Hindlimb muscle (tissue), 1 donor: ENCODE measurements around the gene PCBP3. TPM values are rescaled to one million over a fixed set of nuclear protein-coding genes. Genes with fewer than 3 reads are reported as not detected.
"Not testable (repeated sequence)": the region's sequence is repeated elsewhere in the genome, so short reads cannot be mapped to it uniquely, and the experiment has no call there.

ENCODE experiments used
- DNase-seq: peaks from one replicate; pipeline ENCODE4 v3.0.0-alpha.2; 2013
- polyA plus RNA-seq: library from polyadenylated mRNA; unstranded; fragments of 120-200 nt; gene quantifications from one replicate; pipeline ENCODE4 v1.2.1, GENCODE V29; 2013; ENCODE audit not compliant: insufficient read length

PCBP3 gene
- polyA plus RNA-seq, 1 donor, result 0.81 TPM

- no peak for DNase-seq
Observed at GRCh38 chr21:45811136-45811535, 167.6 kb downstream of the PCBP3 start.

- DNase-seq, result not testable (repeated sequence)
Observed at GRCh38 chr21:45814210-45814940, 170.8 kb downstream of the PCBP3 start.

DNA sequence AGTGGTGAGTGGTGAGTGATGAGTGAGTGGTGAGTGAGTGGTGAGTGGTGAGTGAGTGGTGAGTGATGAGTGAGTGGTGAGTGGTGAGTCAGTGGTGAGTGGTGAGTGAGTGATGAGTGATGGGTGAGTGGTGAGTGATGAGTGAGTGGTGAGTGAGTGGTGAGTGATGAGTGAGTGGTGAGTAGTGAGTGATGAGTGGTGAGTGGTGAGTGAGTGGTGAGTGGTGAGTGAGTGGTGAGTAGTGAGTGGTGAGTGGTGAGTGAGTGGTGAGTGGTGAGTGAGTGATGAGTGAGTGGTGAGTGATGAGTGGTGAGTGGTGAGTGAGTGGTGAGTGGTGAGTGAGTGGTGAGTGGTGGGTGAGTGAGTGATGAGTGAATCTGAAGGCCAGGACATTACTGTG lies 172.3 kb downstream of the PCBP3 start:
- not testable (repeated sequence) for DNase-seq

DNA sequence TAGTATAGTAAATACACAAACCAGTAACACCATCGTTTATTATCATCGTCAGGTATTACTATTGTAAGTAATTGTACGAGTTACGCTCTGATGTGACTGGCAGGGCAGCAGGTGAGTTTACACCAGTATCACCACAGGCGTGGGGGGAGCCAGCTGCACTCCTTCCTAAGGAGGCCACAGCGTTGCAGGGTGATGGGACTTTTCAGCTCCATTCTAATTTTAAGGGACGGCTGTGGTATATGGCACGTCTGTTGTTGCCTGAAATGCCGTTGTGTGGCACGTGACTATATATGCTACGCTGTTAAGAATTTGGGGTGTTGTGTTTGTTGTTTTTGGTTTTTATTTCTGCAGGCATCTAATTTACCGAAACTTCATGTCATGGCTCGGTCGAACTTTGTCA lies 173.3 kb downstream of the PCBP3 start:
- DNase-seq, result no peak

DNA sequence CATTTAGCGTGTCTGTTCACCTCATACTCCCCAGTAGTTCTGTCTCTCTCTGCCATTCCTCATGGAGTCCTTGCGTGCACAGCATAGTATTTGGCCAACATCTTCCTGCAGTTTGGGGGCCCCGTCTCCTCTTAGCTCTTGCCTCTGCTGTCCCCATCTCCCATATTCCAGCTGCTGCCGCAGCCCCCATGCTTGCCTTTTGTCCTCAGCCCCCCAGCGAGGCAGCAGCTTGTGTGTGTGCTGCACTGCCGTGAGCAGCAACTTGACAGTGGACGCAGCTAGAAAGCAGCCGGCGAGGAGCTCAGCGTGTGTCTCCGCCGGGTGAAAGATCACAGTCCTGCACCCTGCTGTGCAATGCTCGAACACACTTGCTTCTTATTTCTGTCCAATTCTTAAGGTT lies 173.8 kb downstream of the PCBP3 start:
- no peak for DNase-seq

DNA sequence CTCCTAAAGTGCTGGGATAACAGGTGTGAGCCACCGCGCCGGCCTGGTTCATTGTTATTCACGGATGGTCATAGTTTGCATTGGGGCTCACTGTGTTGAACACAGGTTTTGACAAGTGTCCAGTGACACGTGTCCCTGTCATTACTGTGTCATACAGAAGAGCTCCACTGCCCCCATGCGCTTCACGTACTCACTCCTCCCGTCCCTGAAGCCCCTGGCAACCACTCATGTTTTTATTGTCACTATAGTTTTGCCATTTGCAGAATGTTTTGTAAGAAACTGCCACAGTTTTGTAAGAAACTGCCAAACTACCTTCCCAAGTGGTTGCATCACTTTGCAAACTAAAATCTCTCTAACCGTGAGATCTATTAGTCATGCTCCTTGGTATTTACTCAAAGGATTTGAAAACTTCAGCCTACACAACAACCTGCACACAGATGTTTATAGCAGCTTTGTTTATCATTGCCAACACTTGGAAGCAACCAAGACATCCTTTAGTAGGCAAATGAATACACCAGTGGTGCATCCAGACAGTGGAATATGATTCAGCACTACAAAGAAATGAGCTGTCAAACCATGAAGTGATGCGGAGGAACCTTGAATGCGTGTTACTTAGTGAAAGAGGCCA lies 174.9 kb downstream of the PCBP3 start:
- no peak for DNase-seq

- no peak for DNase-seq
Observed at GRCh38 chr21:45818904-45819285, 175.4 kb downstream of the PCBP3 start.

DNA sequence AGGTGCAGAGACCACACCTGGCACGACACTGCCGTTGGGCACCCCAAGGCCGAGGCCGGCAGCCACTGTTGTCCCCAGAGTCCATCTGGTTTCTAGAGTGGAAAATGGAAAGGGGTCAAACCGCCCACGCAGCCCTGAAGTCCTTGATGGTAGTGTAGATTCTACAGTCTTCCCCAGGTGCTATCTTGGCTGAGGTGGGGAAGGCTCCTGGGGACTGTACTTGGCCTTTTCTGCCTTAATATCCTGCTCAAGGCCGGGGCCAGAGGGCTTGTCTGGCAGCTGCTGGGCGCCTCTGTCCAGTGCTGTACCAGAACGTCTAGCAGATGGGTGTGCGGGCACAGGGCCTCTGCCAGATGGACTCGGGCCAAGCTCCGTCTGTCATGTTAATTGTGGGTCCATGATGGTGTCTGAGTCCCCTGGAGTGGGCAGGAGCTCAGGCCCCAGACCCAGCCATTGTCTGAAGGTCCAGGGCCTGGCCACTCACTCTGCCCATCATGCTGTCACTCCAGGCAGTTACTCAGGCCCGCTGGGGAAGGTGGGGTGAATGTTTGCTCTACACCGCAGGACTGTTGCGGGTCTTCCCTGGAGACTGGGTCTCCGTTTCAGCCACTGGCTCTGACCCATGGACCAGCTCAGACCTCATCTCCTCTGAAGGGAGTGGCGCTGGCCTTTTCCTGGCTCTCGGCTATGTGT lies 176.1 kb downstream of the PCBP3 start:
- DNase-seq, result no peak

- DNase-seq, result peak; percentile 86
Observed at GRCh38 chr21:45820171-45821091, 176.9 kb downstream of the PCBP3 start.

- DNase-seq, result no peak
Observed at GRCh38 chr21:45821315-45821962, 177.9 kb downstream of the PCBP3 start.

GRCh38 chr21:45821998-45822397 lies 178.5 kb downstream of the PCBP3 start:
- no peak for DNase-seq

DNA sequence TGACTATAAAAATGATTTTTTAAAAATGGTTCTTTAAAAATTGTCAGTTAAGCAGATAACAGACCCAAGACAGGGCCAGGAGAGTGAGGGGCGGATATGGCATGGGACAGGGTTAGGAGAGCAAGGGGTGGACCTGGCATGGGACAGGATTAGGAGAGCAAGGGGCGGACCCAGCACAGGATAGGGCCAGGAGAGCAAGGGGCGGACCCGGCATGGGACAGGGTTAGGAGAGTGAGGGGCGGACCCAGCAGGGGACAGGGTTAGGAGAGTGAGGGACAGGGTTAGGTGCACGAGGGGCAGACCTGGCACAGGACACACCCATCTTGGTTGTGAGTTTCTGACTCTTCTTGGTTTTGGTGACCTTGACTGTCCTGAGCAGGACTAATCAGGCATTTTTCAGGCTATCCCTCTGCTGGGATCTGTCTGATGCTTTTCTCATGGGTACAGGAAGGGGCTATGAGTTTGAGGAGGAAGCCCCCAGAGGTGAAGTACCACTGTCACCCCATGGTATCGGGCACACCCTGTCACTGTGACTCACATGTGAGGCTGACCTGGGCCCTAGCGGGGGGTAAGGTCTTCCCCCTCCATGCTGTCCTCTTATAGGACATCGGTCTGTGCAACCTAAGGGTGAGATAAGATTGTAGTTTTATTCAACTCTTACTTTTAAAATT lies 179.0 kb downstream of the PCBP3 start:
- no peak for DNase-seq

DNA sequence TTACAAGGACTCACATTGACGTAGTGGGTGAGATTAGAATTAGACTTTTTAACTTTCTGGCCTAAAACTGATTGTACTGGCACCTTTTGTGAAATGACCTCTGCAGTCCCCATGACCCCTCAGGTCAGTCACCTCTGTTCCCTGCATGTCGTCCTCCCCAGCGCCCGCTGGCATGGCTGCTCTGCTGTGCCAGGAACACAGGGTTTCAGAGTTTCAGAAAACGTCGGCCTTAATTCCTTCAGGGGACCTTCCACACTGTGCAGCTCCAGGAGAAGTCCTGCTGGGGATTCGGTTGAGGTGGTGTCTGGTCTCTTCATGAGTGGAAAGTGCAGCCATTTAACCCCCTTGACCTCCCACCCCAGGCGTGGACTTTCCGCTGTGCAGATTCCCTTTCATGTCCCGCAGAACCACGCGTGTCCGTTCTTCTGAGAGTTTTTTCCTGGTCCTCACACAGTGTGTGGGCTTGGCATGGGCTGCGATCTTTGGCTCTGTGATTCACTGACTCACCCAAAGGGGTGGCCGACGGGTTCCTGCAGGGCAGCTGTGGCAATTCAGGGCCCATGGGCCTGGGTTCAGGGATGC lies 179.7 kb downstream of the PCBP3 start:
- no peak for DNase-seq

GRCh38 chr21:45824546-45825215 lies 181.2 kb downstream of the PCBP3 start:
- DNase-seq, result no peak

DNA sequence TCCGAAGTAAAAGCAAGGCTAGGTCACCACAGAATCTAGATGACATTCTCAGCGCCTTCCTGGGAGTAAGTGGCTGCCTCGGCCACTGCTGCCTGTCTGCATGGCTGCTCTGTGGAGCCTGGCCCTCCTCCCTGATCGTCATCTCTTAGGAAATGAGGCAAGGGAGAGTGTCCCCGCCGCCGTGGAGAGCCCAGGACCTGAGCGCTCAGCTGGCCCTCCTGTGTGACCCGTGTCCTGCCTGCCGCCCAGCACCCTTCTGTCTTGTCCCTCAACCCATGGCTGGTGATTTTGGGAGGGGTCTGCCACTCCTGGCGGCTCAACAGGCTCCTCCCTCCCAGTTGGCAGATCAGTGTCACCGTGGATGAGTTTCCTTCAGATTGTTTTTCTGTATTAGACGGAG lies 181.7 kb downstream of the PCBP3 start:
- no peak for DNase-seq

- DNase-seq, result no peak
Observed at GRCh38 chr21:45826676-45827301, 183.3 kb downstream of the PCBP3 start.

DNA sequence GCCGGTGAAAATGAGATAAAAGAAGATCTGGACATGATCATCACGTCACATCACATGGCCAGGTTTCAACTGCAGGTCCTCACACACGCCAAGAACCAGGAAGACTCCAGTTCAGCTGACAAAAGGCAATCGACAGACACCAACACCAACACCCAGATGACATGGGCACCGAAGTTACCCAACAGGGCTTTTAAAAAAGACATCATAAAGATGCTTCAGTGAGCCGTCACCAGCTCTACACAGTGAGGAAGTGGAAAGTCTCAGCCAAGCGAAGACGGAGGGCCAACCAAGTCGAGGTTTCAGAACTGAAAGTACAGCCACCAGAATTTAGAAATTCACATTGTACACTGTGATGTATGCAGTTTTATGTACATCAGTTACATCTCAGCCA lies 183.8 kb downstream of the PCBP3 start:
- DNase-seq, result no peak

DNA sequence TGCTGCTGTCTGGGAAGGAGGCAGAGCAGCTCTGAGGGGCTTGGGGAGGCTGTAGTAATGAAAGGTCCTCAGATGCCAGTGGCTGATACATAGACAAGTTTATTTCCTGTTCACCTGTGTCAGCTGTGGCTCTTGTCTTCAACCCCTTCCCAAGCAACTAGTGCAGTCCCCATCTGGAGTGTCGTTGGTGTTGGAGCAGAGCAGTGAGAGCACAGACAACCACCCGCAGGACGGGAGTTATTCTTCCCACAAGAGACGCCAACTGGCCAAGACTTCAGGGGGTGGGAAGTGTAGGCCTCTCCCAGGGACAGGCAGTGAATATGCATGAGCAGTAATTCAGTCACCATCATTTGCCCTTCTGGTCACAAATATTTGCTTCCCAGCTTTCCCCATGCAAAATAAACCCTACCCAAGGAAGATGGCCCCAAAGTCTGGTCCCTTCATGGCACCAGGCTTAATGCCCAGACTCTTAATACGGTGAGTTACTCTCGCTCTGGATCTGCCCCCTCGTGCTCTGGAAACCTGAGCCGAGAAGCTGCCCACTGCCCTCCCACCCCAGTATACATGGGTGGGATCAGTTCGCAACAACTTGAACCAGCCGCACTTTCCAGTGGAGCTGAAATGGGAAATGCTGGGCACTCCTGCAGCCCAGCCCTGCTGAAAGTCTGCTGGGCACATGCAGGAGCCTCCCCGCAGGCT lies 184.5 kb downstream of the PCBP3 start:
- DNase-seq, result no peak
